HG03521 (cell line): ENCODE data around the gene TPCN1.

ENCODE experiments used
- ATAC-seq: cut with Tn5 transposase; IDR thresholded peaks from one replicate; pipeline ENCODE4 v1.9.1; 2021; ENCODE audit warnings: mild to moderate bottlenecking, moderate library complexity; ENCODE audit not compliant: unreplicated experiment

Gene TPCN1

DNA sequence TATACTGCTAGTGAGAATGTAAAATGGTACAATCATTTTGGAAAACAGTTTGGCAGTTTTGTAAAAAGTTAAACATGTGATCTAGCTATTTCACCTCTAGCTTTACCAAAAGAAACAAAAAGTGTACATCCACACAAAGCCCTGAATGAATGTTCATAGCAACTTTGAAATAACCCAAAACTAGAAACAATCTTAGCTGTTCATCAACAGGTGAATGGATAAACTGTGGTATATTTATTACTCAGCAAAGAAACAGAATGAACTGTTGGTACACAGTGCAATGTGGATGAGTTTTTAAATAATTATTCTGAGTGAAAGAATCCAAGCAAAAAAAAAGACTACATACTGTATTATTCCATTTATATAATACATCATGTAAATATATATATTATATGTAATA, 36.3 kb downstream of the TPCN1 start:
- ATAC-seq: no peak

DNA sequence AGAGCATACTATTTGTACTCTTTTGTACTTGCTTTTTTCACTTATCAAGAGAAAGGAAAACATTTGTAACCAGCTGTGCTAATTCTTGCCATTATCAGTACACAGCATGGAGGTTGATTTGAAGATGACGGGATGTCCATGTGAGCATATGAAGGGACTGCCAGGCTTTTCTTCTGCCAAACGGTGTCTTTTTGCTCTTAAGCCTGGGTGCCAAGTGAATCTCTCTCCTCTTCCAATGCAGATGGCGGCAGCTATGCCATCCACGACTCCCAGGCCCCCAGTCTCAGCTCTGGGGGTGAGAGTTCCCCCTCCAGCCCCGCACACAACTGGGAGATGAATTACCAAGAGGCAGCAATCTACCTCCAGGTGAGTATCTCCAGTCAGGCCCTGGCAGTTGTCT, 38.9 kb downstream of the TPCN1 start:
- no peak for ATAC-seq

DNA sequence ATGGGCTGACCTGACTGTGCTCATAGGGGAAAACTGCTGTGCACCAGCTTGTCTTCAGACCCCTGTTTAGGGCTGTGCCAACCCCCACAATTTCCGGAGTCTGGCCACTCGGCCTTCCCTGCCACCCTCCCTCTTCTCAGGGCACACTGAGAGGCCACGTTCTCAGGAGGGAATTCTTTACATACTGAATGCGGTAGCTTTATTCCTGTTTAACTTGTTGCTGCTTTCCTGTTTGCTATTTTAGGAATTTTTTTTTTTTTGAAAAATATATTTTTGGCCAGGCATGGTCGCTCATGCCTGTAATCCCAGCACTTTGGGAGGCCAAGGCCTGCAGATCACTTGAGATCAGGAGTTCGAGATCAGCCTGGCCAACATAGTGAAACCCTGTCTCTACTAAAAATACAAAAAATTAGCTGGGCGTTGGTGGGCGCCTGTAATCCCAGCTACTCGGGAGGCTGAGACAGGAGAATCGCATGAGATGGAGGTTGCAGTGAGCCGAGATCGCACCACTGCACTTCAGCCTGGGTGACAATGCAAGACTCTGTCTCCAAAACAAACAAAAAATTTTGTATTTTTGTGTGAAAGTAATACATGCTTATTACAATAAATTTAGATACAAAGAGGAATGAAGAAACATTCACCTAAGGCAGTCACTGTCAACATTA, 39.5 kb downstream of the TPCN1 start:
- no peak for ATAC-seq

DNA sequence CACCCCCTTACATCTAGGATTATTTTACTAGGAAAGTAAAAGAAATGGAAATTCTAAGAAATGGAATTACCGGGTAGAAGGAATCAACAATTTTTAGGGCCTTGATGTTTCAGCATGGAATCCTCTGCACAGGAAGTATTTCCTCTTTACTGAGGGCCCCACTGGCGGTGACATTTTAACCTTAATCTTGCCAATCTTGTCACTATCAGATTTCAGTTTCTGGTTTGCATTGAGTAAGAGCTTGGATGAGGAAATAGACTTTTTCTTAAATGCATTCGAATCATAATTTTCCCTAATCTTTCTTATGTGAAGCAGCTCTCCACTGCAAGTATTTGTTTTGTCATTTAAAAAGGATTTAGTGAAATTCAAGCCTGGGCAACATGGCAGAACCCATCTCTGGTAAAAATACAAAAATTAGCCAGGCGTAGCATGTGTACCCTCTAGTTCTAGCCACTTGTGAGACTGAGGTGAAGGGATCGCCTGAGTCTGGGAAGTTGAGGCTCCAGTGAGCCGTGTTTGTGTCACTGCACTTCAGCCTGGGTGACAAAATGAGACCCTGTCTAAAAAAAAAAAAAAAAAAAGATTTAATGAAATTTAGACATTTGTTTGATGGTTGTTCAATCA, 40.7 kb downstream of the TPCN1 start:
- ATAC-seq: no peak

DNA sequence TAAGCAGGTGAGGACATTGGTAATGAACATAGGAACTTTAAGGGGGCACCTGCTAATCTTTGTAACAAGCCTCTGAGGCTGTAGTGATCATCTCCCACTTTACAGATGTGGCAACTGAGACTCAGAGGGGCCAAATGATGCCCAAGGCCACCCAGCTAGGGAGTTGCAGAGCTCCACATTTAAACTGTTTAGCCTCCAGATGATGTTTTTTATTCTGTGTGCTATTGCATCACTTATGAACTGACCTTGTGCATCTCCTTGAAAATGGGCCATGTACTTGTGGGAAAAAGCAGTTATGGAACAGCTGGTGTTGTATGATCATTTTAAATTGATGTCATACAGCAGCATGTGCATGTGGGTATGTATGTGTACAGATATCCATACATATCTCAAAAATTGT, 41.4 kb downstream of the TPCN1 start:
- no peak for ATAC-seq

DNA sequence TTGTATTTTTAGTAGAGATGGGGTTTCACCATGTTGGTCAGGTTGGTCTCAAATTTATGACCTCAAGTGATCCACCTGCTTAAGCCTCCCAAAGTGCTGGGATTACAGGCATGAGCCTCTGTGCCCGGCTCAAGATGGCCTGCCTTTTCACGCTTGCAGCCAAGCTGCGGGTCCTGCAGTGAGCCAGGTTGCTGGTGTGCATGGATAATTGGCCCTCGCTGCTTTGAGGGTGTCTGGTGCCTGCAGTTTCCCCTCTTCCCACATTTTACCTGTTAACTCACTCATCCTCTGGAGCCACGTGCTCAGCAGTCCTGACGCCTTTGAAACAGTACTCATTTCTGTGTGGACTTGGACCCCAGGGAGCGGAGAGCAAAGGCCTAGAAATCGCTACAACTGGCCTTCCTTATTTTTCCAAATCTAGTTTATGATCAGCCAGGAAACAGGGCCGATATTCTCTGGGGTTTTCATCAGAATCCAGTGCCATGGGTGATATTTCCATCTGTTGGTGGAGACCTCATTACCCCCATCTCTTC, 42.2 kb downstream of the TPCN1 start:
- no peak for ATAC-seq

DNA sequence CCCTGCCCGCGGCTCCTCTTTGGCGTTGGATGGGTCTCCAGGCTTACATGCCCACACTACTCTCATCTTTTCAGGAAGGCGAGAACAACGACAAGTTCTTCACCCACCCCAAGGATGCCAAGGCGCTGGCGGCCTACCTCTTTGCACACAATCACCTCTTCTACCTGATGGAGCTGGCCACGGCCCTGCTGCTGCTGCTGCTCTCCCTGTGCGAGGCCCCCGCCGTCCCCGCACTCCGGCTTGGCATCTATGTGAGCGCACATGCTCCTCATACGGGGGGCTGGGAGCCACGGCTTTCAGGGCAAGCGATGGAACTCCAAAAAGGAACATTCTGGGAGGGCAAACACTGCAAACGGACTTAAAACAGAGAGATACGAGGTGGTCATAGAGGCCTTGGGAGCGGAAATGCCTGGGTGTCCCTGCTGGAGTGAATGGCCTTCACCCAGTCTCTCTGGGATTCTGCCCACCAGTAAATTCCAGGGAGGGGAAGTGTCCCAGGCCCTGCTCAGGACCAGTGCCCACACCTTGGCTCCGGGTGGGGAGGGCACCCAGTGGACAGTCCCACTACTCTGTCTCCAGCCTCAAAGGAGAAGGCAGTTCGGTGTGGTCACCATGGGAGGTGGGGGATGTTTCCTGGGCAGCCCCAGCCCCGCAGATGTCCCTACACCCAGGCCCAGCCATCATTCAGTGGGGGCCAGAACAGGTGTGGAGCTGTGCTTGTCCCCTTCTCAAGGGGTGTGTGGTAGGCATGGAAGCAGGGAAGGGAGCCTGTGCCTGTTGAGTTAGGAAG, 45.0 kb downstream of the TPCN1 start:
- ATAC-seq: no peak

DNA sequence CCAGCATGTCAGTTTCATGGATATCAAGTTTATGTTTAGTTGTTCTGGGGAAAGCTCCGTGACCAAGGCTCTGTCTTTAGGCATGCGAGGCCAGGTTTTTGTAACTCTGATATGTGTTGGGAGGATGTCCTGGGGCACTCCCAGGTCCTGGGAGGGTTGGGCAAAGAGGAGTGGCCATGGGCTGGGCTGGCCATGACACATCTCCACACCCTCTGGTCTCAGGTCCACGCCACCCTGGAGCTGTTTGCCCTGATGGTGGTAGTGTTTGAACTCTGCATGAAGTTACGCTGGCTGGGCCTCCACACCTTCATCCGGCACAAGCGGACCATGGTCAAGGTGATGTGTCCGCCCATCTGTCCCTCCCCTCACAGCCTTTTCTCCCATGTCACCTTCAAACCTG, 46.4 kb downstream of the TPCN1 start:
- no peak for ATAC-seq

DNA sequence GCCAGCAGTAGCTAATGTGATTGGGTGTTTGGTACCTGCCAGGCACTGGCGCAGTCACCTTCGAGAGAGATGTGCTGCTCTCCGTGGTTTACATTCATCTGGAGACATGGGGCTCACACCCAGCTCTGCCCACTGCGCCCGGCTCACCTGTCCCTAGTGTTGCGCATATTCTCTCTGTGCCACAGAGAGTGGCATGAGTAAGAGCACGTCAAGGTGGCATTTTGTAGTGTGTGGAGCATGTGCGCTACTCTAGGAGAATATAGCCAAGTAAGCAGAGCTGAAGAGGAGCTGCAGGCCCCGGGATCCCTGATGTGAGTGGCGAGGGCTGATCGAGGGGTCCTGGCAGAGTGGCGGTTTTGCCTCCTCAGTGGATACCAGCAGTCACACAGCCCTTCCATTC, 46.9 kb downstream of the TPCN1 start:
- no peak for ATAC-seq

DNA sequence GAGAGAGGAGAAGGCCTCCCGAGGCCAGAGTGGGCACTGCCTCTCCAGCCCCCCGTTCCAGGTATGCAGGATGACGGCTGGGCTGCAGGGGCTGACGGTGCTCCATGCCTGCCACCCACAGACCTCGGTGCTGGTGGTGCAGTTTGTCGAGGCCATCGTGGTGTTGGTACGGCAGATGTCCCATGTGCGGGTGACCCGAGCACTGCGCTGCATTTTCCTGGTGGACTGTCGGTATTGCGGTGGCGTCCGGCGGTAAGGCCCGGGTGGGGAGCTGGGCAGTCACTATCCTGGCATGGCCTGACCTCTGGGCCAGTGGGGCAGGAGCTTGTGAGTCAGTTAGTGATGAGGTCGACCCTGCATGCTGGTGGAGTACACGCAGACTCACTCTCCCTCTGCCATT, 47.4 kb downstream of the TPCN1 start:
- ATAC-seq: no peak

DNA sequence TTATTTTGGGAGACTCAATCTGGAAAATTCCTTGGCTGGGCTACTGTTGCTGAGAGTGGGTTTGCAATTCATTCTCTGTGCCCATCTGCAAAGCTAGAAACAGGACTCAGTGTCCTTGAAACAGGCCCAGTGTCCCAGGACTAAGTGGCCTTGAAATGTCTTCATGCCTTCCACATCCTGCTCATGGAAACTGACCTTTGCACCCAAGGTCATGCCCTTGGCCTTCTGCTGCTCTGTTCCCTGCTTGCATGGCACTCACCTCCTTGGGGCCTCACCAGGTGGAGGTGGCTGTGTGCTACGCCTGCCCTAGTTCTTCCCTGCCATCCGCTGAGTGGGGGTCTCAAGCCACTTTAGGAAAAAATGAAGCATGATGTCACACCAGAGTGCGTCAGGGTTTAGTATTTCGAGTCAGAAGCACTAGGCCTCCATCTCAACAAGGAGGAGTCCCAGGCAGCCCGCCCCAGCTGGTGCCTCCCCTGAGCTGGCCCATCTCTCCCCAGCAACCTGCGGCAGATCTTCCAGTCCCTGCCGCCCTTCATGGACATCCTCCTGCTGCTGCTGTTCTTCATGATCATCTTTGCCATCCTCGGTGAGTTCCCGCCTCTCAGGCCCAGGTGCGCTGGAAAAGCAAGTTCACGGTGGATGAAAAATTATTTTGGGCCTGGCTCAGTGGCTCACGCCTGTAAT, 48.1 kb downstream of the TPCN1 start:
- ATAC-seq: no peak

DNA sequence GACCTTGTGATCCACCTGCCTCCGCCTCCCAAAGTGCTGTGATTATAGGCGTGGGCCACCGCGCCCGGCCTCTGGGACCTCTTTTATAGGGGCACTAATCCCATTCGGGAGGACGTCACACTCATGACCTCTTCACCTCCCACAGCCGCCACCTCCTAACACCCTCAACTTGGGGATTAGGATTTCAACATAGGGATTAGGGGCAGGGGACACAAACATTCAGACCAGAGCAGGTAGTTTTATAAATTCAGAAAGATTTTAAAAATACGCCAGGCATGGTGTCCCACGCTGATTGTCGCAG, 49.4 kb downstream of the TPCN1 start:
- ATAC-seq: no peak

DNA sequence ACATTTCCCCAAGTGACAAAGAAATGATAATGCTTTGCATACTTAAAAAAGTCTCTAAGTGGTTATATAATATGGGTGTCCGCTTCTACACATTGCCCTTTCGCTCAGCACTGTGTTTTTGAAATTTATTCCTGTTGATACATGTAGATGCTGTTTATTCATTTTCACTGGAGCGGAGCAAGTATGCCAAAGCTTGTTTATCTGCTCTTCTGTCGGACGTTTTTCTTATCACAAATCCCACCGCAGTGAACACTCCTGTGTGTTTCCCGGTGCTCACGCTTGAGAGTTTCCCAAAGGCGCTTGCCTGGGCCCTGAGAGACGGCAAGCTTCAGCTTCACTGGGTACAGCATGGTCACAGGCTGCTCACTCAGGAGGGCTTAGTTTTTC, 50.2 kb downstream of the TPCN1 start:
- ATAC-seq: no peak

DNA sequence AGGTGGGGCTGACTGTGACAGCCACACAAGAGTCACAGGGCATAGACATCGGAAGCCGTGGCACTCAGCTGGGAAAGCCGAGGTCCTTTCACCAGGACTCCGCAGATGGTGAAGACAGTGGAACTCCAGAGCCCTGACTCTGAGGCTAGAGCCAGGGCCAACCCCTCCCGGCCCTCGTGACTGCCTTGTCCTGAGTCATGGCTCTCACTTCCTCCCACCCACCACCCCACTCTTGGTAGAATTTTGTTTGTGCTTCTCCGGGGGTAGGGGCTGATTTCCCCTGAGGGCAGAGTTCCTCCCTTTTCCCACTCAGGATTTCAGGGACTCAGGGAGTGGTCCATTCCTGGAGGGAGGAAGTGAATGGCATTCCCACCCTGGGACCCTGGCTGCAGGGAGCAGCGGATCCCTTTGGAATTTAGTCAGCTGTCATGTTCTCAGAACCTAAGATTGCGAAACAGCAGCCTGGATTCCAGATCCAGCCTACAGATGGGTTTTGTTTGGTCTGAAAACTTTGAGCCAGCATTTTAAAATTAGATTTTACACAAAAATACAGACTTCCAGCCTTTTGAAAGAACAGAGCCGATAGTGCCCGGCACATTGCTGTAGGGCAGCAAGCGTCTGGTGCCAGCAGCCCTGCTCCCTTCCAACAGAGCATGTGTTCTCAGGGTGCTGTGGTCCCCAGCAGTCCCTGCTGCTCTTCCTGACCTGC, 50.7 kb downstream of the TPCN1 start:
- ATAC-seq: no peak

DNA sequence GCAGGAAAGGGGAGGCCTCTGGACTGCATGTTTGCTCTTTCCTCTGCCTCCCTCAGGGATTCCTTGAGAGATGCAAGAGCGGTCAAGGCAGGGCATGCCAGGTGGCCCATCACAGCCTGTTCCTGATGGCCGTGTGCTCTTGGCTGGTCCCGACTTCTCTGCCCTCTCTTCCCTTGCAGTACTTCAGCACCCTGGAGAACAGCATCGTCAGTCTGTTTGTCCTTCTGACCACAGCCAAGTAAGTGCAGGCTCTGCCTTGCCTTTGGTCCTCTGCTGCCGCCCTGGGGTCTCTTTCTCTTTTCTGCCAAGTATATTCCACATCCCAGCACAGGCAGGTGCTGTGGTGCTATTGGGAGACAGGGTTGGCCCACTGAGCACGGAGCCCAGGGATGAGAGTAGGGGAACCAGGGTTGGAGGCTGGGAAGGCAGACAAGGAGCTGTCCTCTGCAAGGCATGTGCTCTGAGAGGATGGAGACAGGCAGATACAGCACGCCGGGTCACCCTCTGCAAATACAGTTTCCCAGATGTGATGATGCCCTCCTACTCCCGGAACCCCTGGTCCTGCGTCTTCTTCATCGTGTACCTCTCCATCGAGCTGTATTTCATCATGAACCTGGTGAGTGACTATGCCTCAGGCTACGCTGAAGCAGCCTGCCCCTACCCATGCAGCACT, 51.9 kb downstream of the TPCN1 start:
- ATAC-seq: no peak

DNA sequence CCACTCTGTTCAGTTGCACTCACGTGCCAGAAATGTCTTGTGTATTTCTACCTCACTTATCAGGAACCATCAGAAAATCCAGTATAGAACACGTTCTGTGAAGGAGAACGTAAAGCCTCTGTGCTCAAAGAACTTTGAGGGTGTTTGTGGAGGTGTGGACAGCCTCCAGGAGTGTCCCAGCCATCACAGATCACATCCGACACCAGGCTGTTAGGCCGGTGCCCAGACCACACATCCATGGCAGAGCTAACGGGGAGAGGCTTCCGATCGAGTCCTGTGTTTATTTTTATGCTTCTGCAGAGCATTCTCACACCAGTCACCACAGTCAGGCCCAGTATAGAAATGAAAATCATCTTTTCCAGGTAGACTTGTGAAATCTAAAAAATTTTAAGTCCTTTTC, 53.6 kb downstream of the TPCN1 start:
- no peak for ATAC-seq

DNA sequence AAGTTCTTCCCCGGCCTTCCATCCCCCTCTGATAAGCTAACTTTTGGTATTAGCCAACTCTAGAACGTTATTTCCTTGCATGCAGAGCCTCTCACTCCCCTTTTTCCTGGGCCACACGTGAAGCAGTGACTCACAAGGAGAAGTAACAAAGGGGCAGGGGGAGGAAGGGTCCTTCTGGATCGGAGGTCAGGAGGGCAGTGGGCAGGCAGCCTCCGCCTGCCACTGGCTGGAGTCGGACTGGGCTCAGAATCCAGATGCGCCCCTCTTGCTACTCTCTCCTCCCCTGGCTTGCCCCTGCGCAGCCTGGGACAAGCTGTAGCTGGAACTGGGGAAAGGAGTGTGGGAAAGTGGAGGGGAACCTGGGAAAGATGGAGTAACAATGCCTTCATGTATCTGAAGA, 55.0 kb downstream of the TPCN1 start:
- no peak for ATAC-seq

DNA sequence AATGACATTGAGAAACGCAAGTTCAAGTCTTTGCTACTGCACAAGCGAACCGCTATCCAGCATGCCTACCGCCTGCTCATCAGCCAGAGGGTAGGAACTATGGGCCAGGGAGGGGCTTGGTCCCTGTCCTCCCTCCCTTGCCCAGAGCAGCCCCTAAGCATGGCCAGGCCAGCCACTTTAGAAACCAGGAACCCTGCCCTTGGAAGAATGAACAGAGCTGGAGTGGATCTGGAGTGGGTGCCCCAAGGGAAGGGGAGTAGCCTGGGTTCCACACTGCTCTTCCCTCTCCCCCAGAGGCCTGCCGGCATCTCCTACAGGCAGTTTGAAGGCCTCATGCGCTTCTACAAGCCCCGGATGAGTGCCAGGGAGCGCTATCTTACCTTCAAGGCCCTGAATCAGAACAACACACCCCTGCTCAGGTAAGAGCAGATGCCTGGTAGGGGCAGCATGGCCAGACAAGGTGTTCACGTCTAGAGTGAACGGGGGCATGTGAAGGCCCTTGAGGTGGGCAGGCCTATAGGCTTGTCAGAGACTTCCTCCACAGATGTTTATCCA, 55.8 kb downstream of the TPCN1 start:
- ATAC-seq: no peak

DNA sequence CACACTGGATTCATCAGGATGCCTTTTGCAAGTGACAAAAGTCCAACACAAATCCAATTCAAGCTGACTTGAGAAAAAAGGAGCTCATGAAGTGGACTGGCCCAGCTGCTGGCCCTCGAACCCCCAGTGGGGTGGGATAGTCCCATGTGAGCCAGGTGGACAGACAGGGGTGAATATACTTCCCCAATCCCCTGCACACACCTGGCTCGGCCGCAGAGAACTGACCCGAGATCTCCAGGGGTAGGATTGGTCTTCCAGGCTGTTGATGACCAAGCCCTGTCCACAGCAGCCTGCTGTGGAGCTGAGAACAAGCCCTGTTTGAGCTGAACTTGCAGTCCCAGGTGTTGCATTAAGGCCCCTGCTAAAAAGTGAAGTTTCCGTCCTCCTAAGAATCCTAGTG, 56.2 kb downstream of the TPCN1 start:
- ATAC-seq: no peak

DNA sequence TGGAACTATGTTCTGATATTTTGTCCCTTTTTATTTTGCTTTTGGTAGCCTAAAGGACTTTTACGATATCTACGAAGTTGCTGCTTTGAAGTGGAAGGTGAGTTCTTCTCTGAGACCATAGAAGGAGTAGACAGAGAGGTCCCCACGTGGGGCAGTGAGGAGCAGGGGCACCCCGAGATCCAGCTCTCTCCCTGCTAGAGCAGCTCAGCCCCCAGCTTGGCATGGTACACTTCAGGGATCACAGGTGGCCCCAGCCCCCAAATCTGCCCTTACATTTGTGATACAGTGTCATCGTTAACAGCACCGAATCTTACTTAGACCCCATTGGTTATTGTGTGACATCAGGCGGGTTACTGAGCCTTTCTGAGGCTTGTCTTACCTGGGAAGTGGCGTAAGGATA, 56.9 kb downstream of the TPCN1 start:
- ATAC-seq: no peak
